Measurements from ENCODE around the gene RBM33.
"Not testable (repeated sequence)": the region's sequence is repeated elsewhere in the genome, so short reads cannot be mapped to it uniquely, and the experiment has no call there.

The RBM33 gene

GRCh38 chr7:155665957-155666287 is 21.5 kb downstream of the RBM33 start:
- peak; percentile 41 to 52 for DNase-seq

- DNase-seq = no peak
Measured at GRCh38 chr7:155667241-155667829, 22.9 kb downstream of the RBM33 start.

- no peak for DNase-seq
Measured at GRCh38 chr7:155669717-155670505, 25.4 kb downstream of the RBM33 start.

GRCh38 chr7:155670521-155670920 is 26.1 kb downstream of the RBM33 start:
- no peak for DNase-seq

GRCh38 chr7:155674556-155674955 is 30.1 kb downstream of the RBM33 start:
- no peak for DNase-seq

- no peak for DNase-seq
Measured at GRCh38 chr7:155676052-155676451, 31.6 kb downstream of the RBM33 start.

GRCh38 chr7:155677688-155678087 is 33.2 kb downstream of the RBM33 start:
- DNase-seq = no peak

- DNase-seq = no peak
Measured at GRCh38 chr7:155680124-155680523, 35.7 kb downstream of the RBM33 start.

GRCh38 chr7:155680864-155681263 is 36.4 kb downstream of the RBM33 start:
- no peak for DNase-seq

- DNase-seq = no peak
Measured at GRCh38 chr7:155681663-155682062, 37.2 kb downstream of the RBM33 start.

- DNase-seq = no peak
Measured at GRCh38 chr7:155682484-155682883, 38.0 kb downstream of the RBM33 start.

- no peak for DNase-seq
Measured at GRCh38 chr7:155683098-155683497, 38.6 kb downstream of the RBM33 start.

GRCh38 chr7:155683714-155684113 is 39.3 kb downstream of the RBM33 start:
- no peak for DNase-seq

- DNase-seq = no peak
Measured at GRCh38 chr7:155684543-155684942, 40.1 kb downstream of the RBM33 start.

GRCh38 chr7:155685070-155685790 is 40.8 kb downstream of the RBM33 start:
- no peak for DNase-seq

GRCh38 chr7:155685791-155686160 is 41.3 kb downstream of the RBM33 start:
- no peak for DNase-seq

GRCh38 chr7:155686620-155687324 is 42.3 kb downstream of the RBM33 start:
- not testable (repeated sequence) for DNase-seq

- not testable (repeated sequence) for DNase-seq
Measured at GRCh38 chr7:155688237-155688636, 43.8 kb downstream of the RBM33 start.

GRCh38 chr7:155690655-155691054 is 46.2 kb downstream of the RBM33 start:
- DNase-seq = not testable (repeated sequence)

- DNase-seq = no peak
Measured at GRCh38 chr7:155692317-155692716, 47.9 kb downstream of the RBM33 start.

GRCh38 chr7:155693826-155694225 is 49.4 kb downstream of the RBM33 start:
- no peak for DNase-seq

GRCh38 chr7:155694851-155695250 is 50.4 kb downstream of the RBM33 start:
- DNase-seq = no peak

GRCh38 chr7:155696747-155697146 is 52.3 kb downstream of the RBM33 start:
- DNase-seq = no peak
